K562 (cell line): ENCODE results near the gene USP10. TPM values are rescaled to one million over a fixed set of nuclear protein-coding genes. Genes with fewer than 3 reads are reported as not detected.

ENCODE experiments used
- BACH1 ChIP-seq: fragments of 200-800 bp; sonication (Bioruptor generic); IDR thresholded peaks from 2 replicates; pipeline ENCODE4 v1.6.1; 2016; ENCODE audit warnings: missing genetic modification characterization, missing compliant biosample characterization
- CC2D1A ChIP-seq: fragments of 450-650 bp; IDR thresholded peaks from 2 replicates; pipeline ENCODE4 v1.6.1; 2017; ENCODE audit warnings: mild to moderate bottlenecking
- CCAR2 ChIP-seq: fragments of 200-400 bp; formaldehyde crosslinking; IDR thresholded peaks from 2 replicates; pipeline ENCODE4 v1.6.1; 2017; ENCODE audit warnings: mild to moderate bottlenecking, low read depth, low read length
- CEBPB ChIP-seq: fragments of 450-650 bp; IDR thresholded peaks from 2 replicates; pipeline ENCODE4 v1.6.1; 2016; ENCODE audit warnings: missing genetic modification characterization, missing compliant biosample characterization
- EP400 ChIP-seq: fragments of 450-650 bp; IDR thresholded peaks from 2 replicates; pipeline ENCODE4 v1.6.1; 2017; ENCODE audit warnings: antibody characterized with exemption, mild to moderate bottlenecking, moderate library complexity
- FOXJ3 ChIP-seq: sonication (generic); formaldehyde crosslinking; IDR thresholded peaks from 2 replicates; pipeline ENCODE4 v1.4.0; 2020; ENCODE audit warnings: mild to moderate bottlenecking, missing genetic modification reagents
- GTF2E2 ChIP-seq: fragments of 200-800 bp; sonication (Bioruptor generic); IDR thresholded peaks from 2 replicates; pipeline ENCODE4 v1.6.1; 2016; ENCODE audit warnings: missing genetic modification characterization, missing compliant biosample characterization
- NR1H2 ChIP-seq: sonication (generic); formaldehyde crosslinking; IDR thresholded peaks from 2 replicates; pipeline ENCODE4 v1.4.0; 2020; ENCODE audit warnings: mild to moderate bottlenecking, missing genetic modification reagents
- NRF1 ChIP-seq, 2 experiments: fragments of 450-650 bp; IDR thresholded peaks in 1 of 2; conservative IDR thresholded peaks in 1 of 2; 2 replicates each; pipeline ENCODE4 v1.6.1; 2014; ENCODE audit warnings: mild to moderate bottlenecking in 2 of 2
- PHTF2 ChIP-seq: fragments of 250-450 bp; sonication (Bioruptor Pico); IDR thresholded peaks from 2 replicates; pipeline ENCODE4 v1.5.0; 2021; ENCODE audit warnings: mild to moderate bottlenecking
- PTTG1 ChIP-seq: fragments of 450-650 bp; IDR thresholded peaks from 2 replicates; pipeline ENCODE4 v1.6.1; 2016; ENCODE audit warnings: low read depth, mild to moderate bottlenecking, missing genetic modification characterization, missing compliant biosample characterization
- SMARCB1 ChIP-seq: IDR thresholded peaks from 2 replicates; pipeline ENCODE4 v1.6.1; 2011; ENCODE audit warnings: improper control_type of control experiment, low read depth; ENCODE audit not compliant: insufficient read length
- SREBF2 ChIP-seq: sonication (generic); formaldehyde crosslinking; IDR thresholded peaks from 2 replicates; pipeline ENCODE4 v1.4.0; 2020; ENCODE audit warnings: mild to moderate bottlenecking, missing genetic modification reagents
- ZFPM2 ChIP-seq: fragments of 250-450 bp; sonication (Bioruptor Pico); IDR thresholded peaks from 2 replicates; pipeline ENCODE4 v1.5.1; 2022; ENCODE audit warnings: mild to moderate bottlenecking
- ZNF347 ChIP-seq: fragments of 450-650 bp; formaldehyde crosslinking; IDR thresholded peaks from 2 replicates; pipeline ENCODE4 v1.4.0; 2020; ENCODE audit warnings: low read depth, mild to moderate bottlenecking, moderate library complexity
- polyA plus RNA-seq, 8 experiments: library from polyadenylated mRNA; depleted of rRNA in 4 of 8; stranded (reverse) in 5 of 8; unstranded in 3 of 8; fragments of >200 nt; fragmentation: Nextera tagmentation in 2 of 8; fragmentation: Illumina TruSeq in 1 of 8; extraction: Ambion mirVana in 2 of 8; extraction: Trizol in 1 of 8; gene quantifications; 2 replicates each; pipeline versions ENCODE4 v1.2.1 to v1.2.3, GENCODE V29; 2011 to 2014; ENCODE audit warnings: inconsistent platforms in 1 of 8, missing spikeins in 1 of 8
- total RNA-seq, 7 experiments: library from RNA; depleted of rRNA in 6 of 7; stranded (reverse); fragments of >200 nt in 6 of 7; fragmentation: Illumina TruSeq in 2 of 7; extraction: Trizol in 2 of 7; gene quantifications; 2 replicates each; pipeline versions ENCODE4 v1.2.1 to v1.2.3, GENCODE V29; 2011 to 2021; ENCODE audit warnings: low replicate concordance in 1 of 7
- TF ChIP-seq, protein P1 (sequence below): fragments of 450-650 bp; IDR thresholded peaks from 2 replicates; pipeline ENCODE4 v1.6.1; 2016; ENCODE audit warnings: mild to moderate bottlenecking
- TF ChIP-seq, protein P2 (sequence below), 2 experiments: fragments of 450-650 bp in 1 of 2; sonication (generic) in 1 of 2; formaldehyde crosslinking; conservative IDR thresholded peaks; 2 replicates each; pipeline versions ENCODE4 v1.4.0 to v1.8.1; 2020 to 2022; ENCODE audit warnings: mild to moderate bottlenecking in 1 of 2, missing genetic modification reagents in 1 of 2
- TF ChIP-seq, protein P3 (sequence below): sonication (generic); formaldehyde crosslinking; IDR thresholded peaks from 2 replicates; pipeline ENCODE4 v1.8.0; 2023; ENCODE audit warnings: mild to moderate bottlenecking, missing genetic modification reagents
- TF ChIP-seq, protein P4 (sequence below): fragments of 450-650 bp; formaldehyde crosslinking; IDR thresholded peaks from 2 replicates; pipeline ENCODE4 v1.4.0; 2022; ENCODE audit warnings: missing genetic modification characterization

USP10 gene
- total and polyA plus RNA-seq, 9 of the 15 experiments (the other 6 are each of a cell fraction or from before 2014, with no cell fraction given) = 61.7 to 197 (median 116) TPM

DNA sequence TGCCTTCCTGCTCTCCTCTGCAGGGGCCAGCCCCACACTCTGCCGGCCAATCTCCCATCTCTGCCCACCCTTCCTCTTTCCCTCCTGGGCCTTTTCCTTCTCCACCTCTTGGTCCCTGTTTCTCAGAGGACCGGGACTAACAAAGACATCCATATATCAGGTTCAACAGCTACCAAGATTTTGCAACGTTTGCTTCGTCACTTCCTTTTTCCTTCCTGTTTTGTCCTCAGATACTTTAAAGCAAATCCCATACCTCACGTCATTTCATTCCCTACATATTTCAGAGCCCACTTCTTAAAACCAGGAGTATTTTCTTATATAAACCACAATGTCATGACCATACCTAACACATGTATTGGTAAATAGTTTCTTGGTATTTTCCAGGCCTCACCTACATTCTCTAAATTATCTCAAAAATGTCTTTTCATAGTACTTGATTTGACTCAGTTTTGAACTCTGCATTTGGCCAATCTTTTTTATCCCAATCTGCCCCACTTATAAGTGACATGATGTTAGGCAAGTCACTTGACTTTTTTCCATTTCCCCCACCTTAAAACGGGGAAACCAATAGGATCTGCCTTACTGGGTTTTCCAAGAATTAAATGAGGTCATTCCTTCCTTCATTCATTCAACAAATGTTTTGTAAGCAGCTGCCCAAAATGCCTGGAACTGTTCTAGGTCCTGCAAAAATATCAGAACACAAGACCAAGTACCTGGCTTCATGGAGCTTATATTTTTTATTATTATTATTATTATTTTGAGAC lies 7.2 kb upstream of the USP10 start (continued):
- TF ChIP-seq SMARCB1 = no peak
- TF ChIP-seq CC2D1A = 0 out of 2 replicates have a peak, but pooled peaks have one; percentile 7
- TF ChIP-seq ZNF347 (CRISPR knock-in tag) = no peak
- no peak for TF ChIP-seq NR1H2 (CRISPR knock-in tag)
- peak; percentile 84 for TF ChIP-seq CEBPB (tag)
- no peak for TF ChIP-seq PTTG1 (tag)
- no peak for TF ChIP-seq GTF2E2 (tag)
- TF ChIP-seq, protein P1, sequence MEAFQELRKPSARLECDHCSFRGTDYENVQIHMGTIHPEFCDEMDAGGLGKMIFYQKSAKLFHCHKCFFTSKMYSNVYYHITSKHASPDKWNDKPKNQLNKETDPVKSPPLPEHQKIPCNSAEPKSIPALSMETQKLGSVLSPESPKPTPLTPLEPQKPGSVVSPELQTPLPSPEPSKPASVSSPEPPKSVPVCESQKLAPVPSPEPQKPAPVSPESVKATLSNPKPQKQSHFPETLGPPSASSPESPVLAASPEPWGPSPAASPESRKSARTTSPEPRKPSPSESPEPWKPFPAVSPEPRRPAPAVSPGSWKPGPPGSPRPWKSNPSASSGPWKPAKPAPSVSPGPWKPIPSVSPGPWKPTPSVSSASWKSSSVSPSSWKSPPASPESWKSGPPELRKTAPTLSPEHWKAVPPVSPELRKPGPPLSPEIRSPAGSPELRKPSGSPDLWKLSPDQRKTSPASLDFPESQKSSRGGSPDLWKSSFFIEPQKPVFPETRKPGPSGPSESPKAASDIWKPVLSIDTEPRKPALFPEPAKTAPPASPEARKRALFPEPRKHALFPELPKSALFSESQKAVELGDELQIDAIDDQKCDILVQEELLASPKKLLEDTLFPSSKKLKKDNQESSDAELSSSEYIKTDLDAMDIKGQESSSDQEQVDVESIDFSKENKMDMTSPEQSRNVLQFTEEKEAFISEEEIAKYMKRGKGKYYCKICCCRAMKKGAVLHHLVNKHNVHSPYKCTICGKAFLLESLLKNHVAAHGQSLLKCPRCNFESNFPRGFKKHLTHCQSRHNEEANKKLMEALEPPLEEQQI = no peak
- TF ChIP-seq FOXJ3 (CRISPR knock-in tag) = no peak
- TF ChIP-seq, protein P2, sequence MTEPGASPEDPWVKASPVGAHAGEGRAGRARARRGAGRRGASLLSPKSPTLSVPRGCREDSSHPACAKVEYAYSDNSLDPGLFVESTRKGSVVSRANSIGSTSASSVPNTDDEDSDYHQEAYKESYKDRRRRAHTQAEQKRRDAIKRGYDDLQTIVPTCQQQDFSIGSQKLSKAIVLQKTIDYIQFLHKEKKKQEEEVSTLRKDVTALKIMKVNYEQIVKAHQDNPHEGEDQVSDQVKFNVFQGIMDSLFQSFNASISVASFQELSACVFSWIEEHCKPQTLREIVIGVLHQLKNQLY (CRISPR knock-in tag; conservative IDR thresholded peaks at IDR 0.05) = no peak
- TF ChIP-seq BACH1 = no peak
- TF ChIP-seq, protein P3, sequence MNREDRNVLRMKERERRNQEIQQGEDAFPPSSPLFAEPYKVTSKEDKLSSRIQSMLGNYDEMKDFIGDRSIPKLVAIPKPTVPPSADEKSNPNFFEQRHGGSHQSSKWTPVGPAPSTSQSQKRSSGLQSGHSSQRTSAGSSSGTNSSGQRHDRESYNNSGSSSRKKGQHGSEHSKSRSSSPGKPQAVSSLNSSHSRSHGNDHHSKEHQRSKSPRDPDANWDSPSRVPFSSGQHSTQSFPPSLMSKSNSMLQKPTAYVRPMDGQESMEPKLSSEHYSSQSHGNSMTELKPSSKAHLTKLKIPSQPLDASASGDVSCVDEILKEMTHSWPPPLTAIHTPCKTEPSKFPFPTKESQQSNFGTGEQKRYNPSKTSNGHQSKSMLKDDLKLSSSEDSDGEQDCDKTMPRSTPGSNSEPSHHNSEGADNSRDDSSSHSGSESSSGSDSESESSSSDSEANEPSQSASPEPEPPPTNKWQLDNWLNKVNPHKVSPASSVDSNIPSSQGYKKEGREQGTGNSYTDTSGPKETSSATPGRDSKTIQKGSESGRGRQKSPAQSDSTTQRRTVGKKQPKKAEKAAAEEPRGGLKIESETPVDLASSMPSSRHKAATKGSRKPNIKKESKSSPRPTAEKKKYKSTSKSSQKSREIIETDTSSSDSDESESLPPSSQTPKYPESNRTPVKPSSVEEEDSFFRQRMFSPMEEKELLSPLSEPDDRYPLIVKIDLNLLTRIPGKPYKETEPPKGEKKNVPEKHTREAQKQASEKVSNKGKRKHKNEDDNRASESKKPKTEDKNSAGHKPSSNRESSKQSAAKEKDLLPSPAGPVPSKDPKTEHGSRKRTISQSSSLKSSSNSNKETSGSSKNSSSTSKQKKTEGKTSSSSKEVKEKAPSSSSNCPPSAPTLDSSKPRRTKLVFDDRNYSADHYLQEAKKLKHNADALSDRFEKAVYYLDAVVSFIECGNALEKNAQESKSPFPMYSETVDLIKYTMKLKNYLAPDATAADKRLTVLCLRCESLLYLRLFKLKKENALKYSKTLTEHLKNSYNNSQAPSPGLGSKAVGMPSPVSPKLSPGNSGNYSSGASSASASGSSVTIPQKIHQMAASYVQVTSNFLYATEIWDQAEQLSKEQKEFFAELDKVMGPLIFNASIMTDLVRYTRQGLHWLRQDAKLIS (CRISPR knock-in tag) = no peak
- no peak for TF ChIP-seq SREBF2 (CRISPR knock-in tag)
- TF ChIP-seq PHTF2 (CRISPR knock-in tag) = no peak
- no peak for TF ChIP-seq NRF1 (conservative IDR thresholded peaks at IDR 0.05 in 1 of 2, IDR thresholded peaks at IDR 0.05 in 1 of 2)
- peak; percentile 26; the same call in 1 of the 2 replicates for TF ChIP-seq EP400
- no peak for TF ChIP-seq ZFPM2
- TF ChIP-seq, protein P4, sequence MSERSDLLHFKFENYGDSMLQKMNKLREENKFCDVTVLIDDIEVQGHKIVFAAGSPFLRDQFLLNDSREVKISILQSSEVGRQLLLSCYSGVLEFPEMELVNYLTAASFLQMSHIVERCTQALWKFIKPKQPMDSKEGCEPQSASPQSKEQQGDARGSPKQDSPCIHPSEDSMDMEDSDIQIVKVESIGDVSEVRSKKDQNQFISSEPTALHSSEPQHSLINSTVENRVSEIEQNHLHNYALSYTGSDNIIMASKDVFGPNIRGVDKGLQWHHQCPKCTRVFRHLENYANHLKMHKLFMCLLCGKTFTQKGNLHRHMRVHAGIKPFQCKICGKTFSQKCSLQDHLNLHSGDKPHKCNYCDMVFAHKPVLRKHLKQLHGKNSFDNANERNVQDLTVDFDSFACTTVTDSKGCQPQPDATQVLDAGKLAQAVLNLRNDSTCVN (CRISPR knock-in tag) = no peak
- no peak for TF ChIP-seq CCAR2
